HEK293 (cell line): Measurements from ENCODE around the gene SP4.

Source experiments
- CTCF ChIA-PET: fragments of 350-600 bp; formaldehyde crosslinking; extraction: SDS; loops from one replicate; lab custom pipeline; 2021; ENCODE audit warnings: antibody characterized with exemption; lab: Yijun Ruan, JAX
- POLR2A ChIA-PET: fragments of 300-600 bp; formaldehyde crosslinking; extraction: SDS; loops from one replicate; lab custom pipeline; 2020; ENCODE audit warnings: antibody characterized with exemption, inconsistent platforms; lab: Yijun Ruan, JAX
- H3K27ac ChIP-seq: fragments of 200-500 bp; sonication (Bioruptor generic); 2 replicates; pipeline ENCODE4 v1.5.1; 2014; ENCODE audit warnings: low read depth, low read length, control low read depth, inconsistent platforms; ENCODE audit errors: extremely low read depth
- H3K36me3 ChIP-seq, 2 experiments: fragments of 200-500 bp in 1 of 2; sonication (Bioruptor generic) in 1 of 2; 1 replicate in 1 of 2; 2 replicates in 1 of 2; pipeline ENCODE4 v1.5.1; 2014 to 2017; ENCODE audit warnings: inconsistent platforms in 2 of 2, low read length in 2 of 2; ENCODE audit not compliant: control insufficient read depth in 2 of 2, insufficient read depth in 1 of 2
- H3K4me1 ChIP-seq: fragments of 200-500 bp; sonication (Bioruptor generic); 2 replicates; pipeline ENCODE4 v1.5.1; 2014; ENCODE audit warnings: mild to moderate bottlenecking, low read length, inconsistent platforms; ENCODE audit not compliant: control insufficient read depth, insufficient read depth
- H3K4me3 ChIP-seq: 2 replicates; pipeline ENCODE4 v1.5.1; 2011; ENCODE audit warnings: low read depth, mild to moderate bottlenecking, control low read depth, low read length, moderate library complexity
- H3K9me3 ChIP-seq: fragments of 200-500 bp; sonication (Bioruptor generic); 2 replicates; pipeline ENCODE4 v1.5.1; 2014; ENCODE audit warnings: low read depth, low read length, inconsistent platforms; ENCODE audit not compliant: control insufficient read depth, insufficient read depth
- HOXD13 ChIP-seq: sonication (generic); formaldehyde crosslinking; IDR thresholded peaks from 2 replicates; pipeline ENCODE4 v1.8.0; 2022; ENCODE audit warnings: missing genetic modification reagents, borderline replicate concordance
- IKZF3 ChIP-seq: fragments of 450-650 bp; IDR thresholded peaks from 2 replicates; pipeline ENCODE4 v1.5.0; 2018; ENCODE audit warnings: missing biosample characterization, mild to moderate bottlenecking, missing genetic modification characterization, moderate library complexity
- PRDM1 ChIP-seq: fragments of 450-650 bp; formaldehyde crosslinking; IDR thresholded peaks from 2 replicates; pipeline ENCODE4; 2016; ENCODE audit warnings: missing biosample characterization, missing genetic modification characterization
- RBAK ChIP-seq: fragments of 450-650 bp; formaldehyde crosslinking; IDR thresholded peaks from 2 replicates; pipeline ENCODE4 v1.5.1; 2016; ENCODE audit warnings: missing biosample characterization, missing genetic modification characterization
- TRIM28 ChIP-seq: IDR thresholded peaks from 2 replicates; pipeline ENCODE4 v1.6.1; 2011; ENCODE audit warnings: low read length, control low read depth, borderline replicate concordance
- YY1 ChIP-seq: fragments of 450-650 bp; formaldehyde crosslinking; IDR thresholded peaks from 2 replicates; pipeline ENCODE4 v1.5.1; 2018; ENCODE audit warnings: missing biosample characterization, missing genetic modification characterization
- ZBTB21 ChIP-seq: fragments of 450-650 bp; formaldehyde crosslinking; IDR thresholded peaks from 2 replicates; pipeline ENCODE4 v1.5.1; 2017; ENCODE audit warnings: missing biosample characterization, missing genetic modification characterization
- ZFP37 ChIP-seq: fragments of 450-650 bp; formaldehyde crosslinking; IDR thresholded peaks from 2 replicates; pipeline ENCODE4 v1.5.1; 2016; ENCODE audit warnings: missing biosample characterization, missing genetic modification characterization
- ZNF239 ChIP-seq: fragments of 450-650 bp; formaldehyde crosslinking; IDR thresholded peaks from 2 replicates; pipeline ENCODE4 v1.5.1; 2016; ENCODE audit warnings: missing biosample characterization, missing genetic modification characterization
- ZNF274 ChIP-seq, 2 experiments: fragments of 200-500 bp in 1 of 2; fragments of 450-650 bp in 1 of 2; sonication (Bioruptor generic) in 1 of 2; formaldehyde crosslinking in 1 of 2; IDR thresholded peaks; 2 replicates each; pipeline versions ENCODE4 v1.5.1 to v1.6.1; 2014 to 2016; ENCODE audit warnings: borderline replicate concordance in 1 of 2, inconsistent platforms in 1 of 2, low read length in 1 of 2, missing biosample characterization in 1 of 2, missing genetic modification characterization in 1 of 2
- ZNF394 ChIP-seq: fragments of 450-650 bp; formaldehyde crosslinking; IDR thresholded peaks from 2 replicates; pipeline ENCODE4 v1.5.1; 2016; ENCODE audit warnings: missing biosample characterization, missing genetic modification characterization, mild to moderate bottlenecking, moderate library complexity, borderline replicate concordance
- ZNF626 ChIP-seq: fragments of 450-650 bp; sonication (Bioruptor Pico); formaldehyde crosslinking; IDR thresholded peaks from 2 replicates; pipeline ENCODE4 v1.5.1; 2018; ENCODE audit warnings: missing biosample characterization, missing genetic modification characterization, inconsistent platforms
- ZNF629 ChIP-seq: fragments of 450-650 bp; formaldehyde crosslinking; IDR thresholded peaks from 2 replicates; pipeline ENCODE4 v1.5.1; 2017; ENCODE audit warnings: missing biosample characterization, missing genetic modification characterization
- ZNF654 ChIP-seq: fragments of 450-650 bp; formaldehyde crosslinking; IDR thresholded peaks from 2 replicates; pipeline ENCODE4 v1.5.1; 2016; ENCODE audit warnings: low read depth, missing biosample characterization, missing genetic modification characterization
- ZNF664 ChIP-seq: fragments of 450-650 bp; formaldehyde crosslinking; IDR thresholded peaks from 2 replicates; pipeline ENCODE4 v1.5.1; 2016; ENCODE audit warnings: missing biosample characterization, missing genetic modification characterization
- ZNF747 ChIP-seq: fragments of 450-650 bp; formaldehyde crosslinking; IDR thresholded peaks from 2 replicates; pipeline ENCODE4 v1.5.1; 2016; ENCODE audit warnings: missing biosample characterization, missing genetic modification characterization
- ZNF843 ChIP-seq: fragments of 450-650 bp; formaldehyde crosslinking; IDR thresholded peaks from 2 replicates; pipeline ENCODE4 v1.5.1; 2016; ENCODE audit warnings: missing biosample characterization, missing genetic modification characterization
- TF ChIP-seq, protein P1 (sequence below): fragments of 450-650 bp; formaldehyde crosslinking; IDR thresholded peaks from 2 replicates; pipeline ENCODE4 v1.5.1; 2016; ENCODE audit warnings: missing biosample characterization, missing genetic modification characterization
- TF ChIP-seq, protein P2 (sequence below): fragments of 450-650 bp; formaldehyde crosslinking; IDR thresholded peaks from 2 replicates; pipeline ENCODE4 v1.5.0; 2017; ENCODE audit warnings: missing biosample characterization, missing genetic modification characterization, borderline replicate concordance
- TF ChIP-seq, protein P3 (sequence below): fragments of 450-650 bp; formaldehyde crosslinking; IDR thresholded peaks from 2 replicates; pipeline ENCODE4 v1.5.1; 2017; ENCODE audit warnings: missing biosample characterization, missing genetic modification characterization
- TF ChIP-seq, protein P4 (sequence below): fragments of 450-650 bp; formaldehyde crosslinking; IDR thresholded peaks from 2 replicates; pipeline ENCODE4 v1.5.1; 2016; ENCODE audit warnings: missing biosample characterization, missing genetic modification characterization

SP4 gene

GRCh38 chr7:21507627-21508343 lies 79.9 kb downstream of the SP4 start:
- H3K36me3 ChIP-seq, result peaks cover 3% of the 10 kb centered on the region in 2 experiments; a peak in 2 of 3 replicates
- H3K4me3 ChIP-seq, result no peak overlapping the region
- no peaks in the 10 kb centered on the region for H3K9me3 ChIP-seq
- TF ChIP-seq PRDM1, result no peak
- TF ChIP-seq ZNF654 (tag by site-specific recombination), result peak; percentile 55
- TF ChIP-seq, all 188 proteins: peak for 1
- Histone ChIP-seq H3K4me1 (no peaks in the 10 kb centered on the region), H3K27ac (no peak overlapping the region)
- CTCF ChIA-PET, result interaction anchor here (0.6 to 2.1 kb wide), 8 partner anchors 58 to 718 kb away, joined by 3 to 10 read pairs (median 3); no protein-coding TSS in a partner anchor
- POLR2A ChIA-PET, result no interaction called here

DNA sequence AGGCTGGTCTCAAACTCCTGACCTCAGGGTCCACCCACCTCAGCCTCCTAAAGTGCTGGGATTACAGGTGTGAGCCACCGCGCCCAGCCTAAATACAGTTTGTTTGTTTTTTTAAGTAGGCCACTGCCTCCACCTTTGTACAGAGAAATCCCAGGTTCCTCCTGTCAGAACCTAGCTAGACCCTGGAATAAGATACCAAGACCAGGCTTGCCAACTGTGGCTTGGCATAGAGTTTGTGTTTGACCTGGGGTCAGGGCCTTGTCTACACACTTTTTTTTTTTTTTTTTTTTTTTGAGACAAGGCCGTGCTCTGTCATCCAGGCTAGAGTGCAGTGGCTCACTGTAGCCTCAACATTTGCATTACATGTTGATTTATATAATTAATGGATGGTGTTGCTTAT lies 80.7 kb downstream of the SP4 start:
- CTCF ChIA-PET, result interaction anchor here (0.6 to 0.7 kb wide), 3 partner anchors 57 to 255 kb away, joined by 3 read pairs; no protein-coding TSS in a partner anchor
- no peaks in the 10 kb centered on the region for H3K9me3 ChIP-seq
- no peaks in the 10 kb centered on the region for H3K4me1 ChIP-seq
- no peak overlapping the region for H3K4me3 ChIP-seq
- H3K36me3 ChIP-seq, result peaks cover 3% of the 10 kb centered on the region in 2 experiments; a peak in 2 of 3 replicates
- H3K27ac ChIP-seq, result no peak overlapping the region
- POLR2A ChIA-PET, result no interaction called here
- no peak for TF ChIP-seq PRDM1
- no peak for TF ChIP-seq ZNF626 (tag by site-specific recombination)
- no peak for TF ChIP-seq YY1 (tag by site-specific recombination)
- no peak for TF ChIP-seq ZNF239 (tag by site-specific recombination)
- TF ChIP-seq, protein P1, sequence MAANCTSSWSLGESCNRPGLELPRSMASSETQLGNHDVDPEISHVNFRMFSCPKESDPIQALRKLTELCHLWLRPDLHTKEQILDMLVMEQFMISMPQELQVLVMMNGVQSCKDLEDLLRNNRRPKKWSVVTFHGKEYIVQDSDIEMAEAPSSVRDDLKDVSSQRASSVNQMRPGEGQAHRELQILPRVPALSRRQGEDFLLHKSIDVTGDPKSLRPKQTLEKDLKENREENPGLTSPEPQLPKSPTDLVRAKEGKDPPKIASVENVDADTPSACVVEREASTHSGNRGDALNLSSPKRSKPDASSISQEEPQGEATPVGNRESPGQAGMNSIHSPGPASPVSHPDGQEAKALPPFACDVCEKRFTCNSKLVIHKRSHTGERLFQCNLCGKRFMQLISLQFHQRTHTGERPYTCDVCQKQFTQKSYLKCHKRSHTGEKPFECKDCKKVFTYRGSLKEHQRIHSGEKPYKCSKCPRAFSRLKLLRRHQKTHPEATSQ, result no peak
- no peak for TF ChIP-seq HOXD13 (CRISPR knock-in tag)
- no peak for TF ChIP-seq ZNF394 (tag by site-specific recombination)
- no peak for TF ChIP-seq TRIM28
- no peak for TF ChIP-seq ZNF664 (tag by site-specific recombination)
- TF ChIP-seq, protein P2, sequence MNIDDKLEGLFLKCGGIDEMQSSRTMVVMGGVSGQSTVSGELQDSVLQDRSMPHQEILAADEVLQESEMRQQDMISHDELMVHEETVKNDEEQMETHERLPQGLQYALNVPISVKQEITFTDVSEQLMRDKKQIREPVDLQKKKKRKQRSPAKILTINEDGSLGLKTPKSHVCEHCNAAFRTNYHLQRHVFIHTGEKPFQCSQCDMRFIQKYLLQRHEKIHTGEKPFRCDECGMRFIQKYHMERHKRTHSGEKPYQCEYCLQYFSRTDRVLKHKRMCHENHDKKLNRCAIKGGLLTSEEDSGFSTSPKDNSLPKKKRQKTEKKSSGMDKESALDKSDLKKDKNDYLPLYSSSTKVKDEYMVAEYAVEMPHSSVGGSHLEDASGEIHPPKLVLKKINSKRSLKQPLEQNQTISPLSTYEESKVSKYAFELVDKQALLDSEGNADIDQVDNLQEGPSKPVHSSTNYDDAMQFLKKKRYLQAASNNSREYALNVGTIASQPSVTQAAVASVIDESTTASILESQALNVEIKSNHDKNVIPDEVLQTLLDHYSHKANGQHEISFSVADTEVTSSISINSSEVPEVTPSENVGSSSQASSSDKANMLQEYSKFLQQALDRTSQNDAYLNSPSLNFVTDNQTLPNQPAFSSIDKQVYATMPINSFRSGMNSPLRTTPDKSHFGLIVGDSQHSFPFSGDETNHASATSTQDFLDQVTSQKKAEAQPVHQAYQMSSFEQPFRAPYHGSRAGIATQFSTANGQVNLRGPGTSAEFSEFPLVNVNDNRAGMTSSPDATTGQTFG (tag by site-specific recombination), result no peak

- H3K9me3 ChIP-seq, result no peaks in the 10 kb centered on the region
- ChIA-PET CTCF (interaction anchor here (0.6 to 0.7 kb wide), 2 partner anchors 97 to 283 kb away, joined by 3 read pairs; no protein-coding TSS in a partner anchor), POLR2A (no interaction called here)
- H3K36me3 ChIP-seq, result peaks cover 3% of the 10 kb centered on the region in 2 experiments; a peak in 2 of 3 replicates
- H3K4me3 ChIP-seq, result no peak overlapping the region
- no peak overlapping the region for H3K27ac ChIP-seq
- 0 out of 2 replicates have a peak, but pooled peaks cover 4% of the 10 kb centered on the region for H3K4me1 ChIP-seq
- TF ChIP-seq ZBTB21 (tag by site-specific recombination), result no peak
- TF ChIP-seq, protein P3, sequence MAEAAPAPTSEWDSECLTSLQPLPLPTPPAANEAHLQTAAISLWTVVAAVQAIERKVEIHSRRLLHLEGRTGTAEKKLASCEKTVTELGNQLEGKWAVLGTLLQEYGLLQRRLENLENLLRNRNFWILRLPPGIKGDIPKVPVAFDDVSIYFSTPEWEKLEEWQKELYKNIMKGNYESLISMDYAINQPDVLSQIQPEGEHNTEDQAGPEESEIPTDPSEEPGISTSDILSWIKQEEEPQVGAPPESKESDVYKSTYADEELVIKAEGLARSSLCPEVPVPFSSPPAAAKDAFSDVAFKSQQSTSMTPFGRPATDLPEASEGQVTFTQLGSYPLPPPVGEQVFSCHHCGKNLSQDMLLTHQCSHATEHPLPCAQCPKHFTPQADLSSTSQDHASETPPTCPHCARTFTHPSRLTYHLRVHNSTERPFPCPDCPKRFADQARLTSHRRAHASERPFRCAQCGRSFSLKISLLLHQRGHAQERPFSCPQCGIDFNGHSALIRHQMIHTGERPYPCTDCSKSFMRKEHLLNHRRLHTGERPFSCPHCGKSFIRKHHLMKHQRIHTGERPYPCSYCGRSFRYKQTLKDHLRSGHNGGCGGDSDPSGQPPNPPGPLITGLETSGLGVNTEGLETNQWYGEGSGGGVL (tag by site-specific recombination), result no peak
- no peak for TF ChIP-seq ZNF274 (IDR thresholded peaks at IDR 0.05; ENCODE audit: low read length)
- no peak for TF ChIP-seq ZNF274 (tag by site-specific recombination; IDR thresholded peaks at IDR 0.05; ENCODE audit: borderline replicate concordance)
- no peak for TF ChIP-seq ZNF747
- TF ChIP-seq, protein P4, sequence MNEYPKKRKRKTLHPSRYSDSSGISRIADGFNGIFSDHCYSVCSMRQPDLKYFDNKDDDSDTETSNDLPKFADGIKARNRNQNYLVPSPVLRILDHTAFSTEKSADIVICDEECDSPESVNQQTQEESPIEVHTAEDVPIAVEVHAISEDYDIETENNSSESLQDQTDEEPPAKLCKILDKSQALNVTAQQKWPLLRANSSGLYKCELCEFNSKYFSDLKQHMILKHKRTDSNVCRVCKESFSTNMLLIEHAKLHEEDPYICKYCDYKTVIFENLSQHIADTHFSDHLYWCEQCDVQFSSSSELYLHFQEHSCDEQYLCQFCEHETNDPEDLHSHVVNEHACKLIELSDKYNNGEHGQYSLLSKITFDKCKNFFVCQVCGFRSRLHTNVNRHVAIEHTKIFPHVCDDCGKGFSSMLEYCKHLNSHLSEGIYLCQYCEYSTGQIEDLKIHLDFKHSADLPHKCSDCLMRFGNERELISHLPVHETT (tag by site-specific recombination), result no peak
- TF ChIP-seq IKZF3 (tag by site-specific recombination), result peak; percentile 17; the same call in 1 of the 2 replicates
- TF ChIP-seq ZNF843 (tag by site-specific recombination), result peak; percentile 85
- TF ChIP-seq ZFP37 (tag by site-specific recombination), result no peak
- TF ChIP-seq RBAK (tag by site-specific recombination), result no peak
- TF ChIP-seq ZNF629 (tag by site-specific recombination), result no peak
These were observed 86.2 kb downstream of the SP4 start for GRCh38 chr7:21514062-21514461.
